ENCODE data around the gene PRKCD.

The PRKCD gene

DNA sequence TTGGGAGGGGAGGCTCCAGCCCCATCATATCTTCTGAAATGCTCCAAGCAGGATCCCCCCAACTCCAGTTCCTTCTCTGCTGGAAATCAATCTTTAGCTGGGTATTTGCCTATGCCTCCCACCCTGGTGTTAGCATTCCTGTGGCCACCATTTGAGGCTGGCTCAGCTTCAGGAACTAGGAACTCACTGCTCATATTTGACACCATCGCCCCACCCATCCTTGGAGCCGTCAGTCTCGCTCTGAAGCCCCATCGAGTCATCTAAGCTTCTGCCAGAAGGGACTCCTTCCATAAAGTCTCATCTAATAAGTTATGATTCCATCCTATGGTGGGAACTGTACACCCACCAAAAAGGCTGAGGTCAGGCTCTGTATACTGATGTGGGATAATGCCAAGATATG is 26.4 kb downstream of the PRKCD start:
- no peaks in the 10 kb centered on the region for H3K27me3 ChIP-seq
- H3K9me3 ChIP-seq = no peaks in the 10 kb centered on the region
- no peak for DNase-seq
- no peak overlapping the region for H3K4me3 ChIP-seq (ENCODE audit: low read depth, low read length)
- TF ChIP-seq, protein P1, sequence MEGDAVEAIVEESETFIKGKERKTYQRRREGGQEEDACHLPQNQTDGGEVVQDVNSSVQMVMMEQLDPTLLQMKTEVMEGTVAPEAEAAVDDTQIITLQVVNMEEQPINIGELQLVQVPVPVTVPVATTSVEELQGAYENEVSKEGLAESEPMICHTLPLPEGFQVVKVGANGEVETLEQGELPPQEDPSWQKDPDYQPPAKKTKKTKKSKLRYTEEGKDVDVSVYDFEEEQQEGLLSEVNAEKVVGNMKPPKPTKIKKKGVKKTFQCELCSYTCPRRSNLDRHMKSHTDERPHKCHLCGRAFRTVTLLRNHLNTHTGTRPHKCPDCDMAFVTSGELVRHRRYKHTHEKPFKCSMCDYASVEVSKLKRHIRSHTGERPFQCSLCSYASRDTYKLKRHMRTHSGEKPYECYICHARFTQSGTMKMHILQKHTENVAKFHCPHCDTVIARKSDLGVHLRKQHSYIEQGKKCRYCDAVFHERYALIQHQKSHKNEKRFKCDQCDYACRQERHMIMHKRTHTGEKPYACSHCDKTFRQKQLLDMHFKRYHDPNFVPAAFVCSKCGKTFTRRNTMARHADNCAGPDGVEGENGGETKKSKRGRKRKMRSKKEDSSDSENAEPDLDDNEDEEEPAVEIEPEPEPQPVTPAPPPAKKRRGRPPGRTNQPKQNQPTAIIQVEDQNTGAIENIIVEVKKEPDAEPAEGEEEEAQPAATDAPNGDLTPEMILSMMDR (IDR thresholded peaks at IDR 0.05; ENCODE audit: low read depth, low read length) = no peak
- H3K36me3 ChIP-seq = no peaks in the 10 kb centered on the region
- H3K4me1 ChIP-seq = no peaks in the 10 kb centered on the region

DNA sequence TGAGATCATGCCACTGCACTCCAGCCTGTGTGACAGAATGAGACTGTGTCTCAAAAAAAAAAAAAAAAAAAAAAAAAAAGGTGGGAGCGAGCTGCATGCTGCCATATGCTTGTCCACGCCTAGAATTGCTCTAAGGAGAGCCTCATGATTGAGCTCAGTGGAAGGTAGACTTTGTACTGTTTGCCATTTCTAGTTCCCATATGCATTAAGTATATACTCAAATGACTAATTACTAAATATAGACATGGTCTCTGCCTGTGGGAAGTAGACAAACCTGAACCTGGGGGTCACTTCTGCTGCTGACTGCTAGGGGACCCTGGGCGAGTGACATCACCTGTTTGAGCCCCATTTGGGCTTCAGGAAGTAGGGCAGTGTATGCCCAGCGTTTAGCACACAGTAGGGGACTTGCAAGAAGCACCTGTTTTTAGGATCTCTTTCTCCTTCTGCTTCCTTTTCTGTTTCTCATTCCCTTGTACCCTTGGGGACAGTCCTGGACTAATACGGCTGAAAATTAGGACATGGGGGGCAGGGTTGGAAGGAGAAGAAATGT is 27.2 kb downstream of the PRKCD start:
- H3K36me3 ChIP-seq = no peaks in the 10 kb centered on the region
- no peak for DNase-seq
- no peak overlapping the region for H3K4me3 ChIP-seq (ENCODE audit: low read depth, low read length)
- no peaks in the 10 kb centered on the region for H3K9me3 ChIP-seq
- TF ChIP-seq, protein P1 (IDR thresholded peaks at IDR 0.05; ENCODE audit: low read depth, low read length) = no peak
- no peaks in the 10 kb centered on the region for H3K27me3 ChIP-seq
- no peaks in the 10 kb centered on the region for H3K4me1 ChIP-seq

DNA sequence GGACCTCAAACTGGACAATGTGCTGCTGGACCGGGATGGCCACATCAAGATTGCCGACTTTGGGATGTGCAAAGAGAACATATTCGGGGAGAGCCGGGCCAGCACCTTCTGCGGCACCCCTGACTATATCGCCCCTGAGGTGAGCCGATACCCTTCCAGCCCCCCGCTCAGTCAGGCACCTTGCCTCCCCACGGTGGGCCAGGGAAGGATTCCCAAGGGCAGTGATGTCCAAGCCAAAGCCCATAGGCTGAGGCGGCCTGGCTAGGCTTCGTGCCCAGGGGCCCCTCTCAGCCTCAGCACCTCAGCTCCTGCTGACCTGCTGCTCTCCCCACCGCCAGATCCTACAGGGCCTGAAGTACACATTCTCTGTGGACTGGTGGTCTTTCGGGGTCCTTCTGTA is 27.7 kb downstream of the PRKCD start:
- Histone ChIP-seq H3K9me3 (no peaks in the 10 kb centered on the region), H3K4me1 (no peaks in the 10 kb centered on the region), H3K4me3 (ENCODE audit: low read depth, low read length) (no peak overlapping the region), H3K36me3 (no peaks in the 10 kb centered on the region), H3K27me3 (no peaks in the 10 kb centered on the region)
- TF ChIP-seq, protein P1 (IDR thresholded peaks at IDR 0.05; ENCODE audit: low read depth, low read length) = no peak
- DNase-seq = no peak

DNA sequence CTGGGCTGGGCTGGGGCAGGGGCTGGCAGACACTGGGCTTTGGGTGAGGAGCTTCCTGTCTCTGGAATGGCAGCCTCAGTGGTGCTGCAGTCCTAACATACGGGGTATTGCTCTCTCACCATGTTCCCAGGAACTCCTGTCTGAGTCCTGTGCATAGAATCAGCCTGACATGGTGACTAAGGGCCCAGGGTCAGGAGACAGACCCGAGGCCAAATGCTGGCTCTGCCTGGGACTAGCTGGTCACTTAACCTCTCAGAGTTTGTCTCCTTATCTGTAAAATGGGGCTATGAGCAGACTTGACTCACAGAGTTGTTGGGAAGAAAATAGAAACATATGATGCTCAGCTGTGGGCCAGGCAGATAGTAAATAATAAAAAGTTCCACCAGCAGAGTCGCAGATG is 28.3 kb downstream of the PRKCD start:
- Histone ChIP-seq H3K9me3 (no peaks in the 10 kb centered on the region), H3K4me1 (no peaks in the 10 kb centered on the region), H3K27me3 (no peaks in the 10 kb centered on the region), H3K36me3 (no peaks in the 10 kb centered on the region), H3K4me3 (ENCODE audit: low read depth, low read length) (no peak overlapping the region)
- no peak for DNase-seq
- TF ChIP-seq, protein P1 (IDR thresholded peaks at IDR 0.05; ENCODE audit: low read depth, low read length) = no peak

DNA sequence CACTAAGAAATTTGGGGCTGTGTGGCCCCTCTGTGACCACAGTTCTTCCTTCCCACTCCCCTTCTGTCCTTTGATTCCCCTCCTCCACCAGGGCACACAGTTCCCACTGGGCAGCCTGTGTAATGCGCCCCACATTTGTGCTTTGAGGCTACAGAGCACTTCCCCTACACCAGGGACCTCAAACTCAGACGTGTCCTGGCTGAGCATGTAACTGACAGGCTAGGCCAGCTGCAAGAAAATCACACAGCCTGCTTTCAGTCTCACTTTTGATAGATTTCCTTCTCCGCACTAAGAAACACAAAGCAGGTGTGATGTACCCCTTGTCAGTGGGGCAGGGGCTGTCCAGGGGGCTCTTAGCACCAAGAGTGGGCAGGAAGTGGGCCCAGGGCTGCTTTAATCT is 29.6 kb downstream of the PRKCD start:
- DNase-seq = no peak
- no peaks in the 10 kb centered on the region for H3K9me3 ChIP-seq
- no peaks in the 10 kb centered on the region for H3K36me3 ChIP-seq
- H3K27me3 ChIP-seq = no peaks in the 10 kb centered on the region
- H3K4me1 ChIP-seq = no peaks in the 10 kb centered on the region
- no peak overlapping the region for H3K4me3 ChIP-seq (ENCODE audit: low read depth, low read length)
- TF ChIP-seq, protein P1 (IDR thresholded peaks at IDR 0.05; ENCODE audit: low read depth, low read length) = no peak

DNA sequence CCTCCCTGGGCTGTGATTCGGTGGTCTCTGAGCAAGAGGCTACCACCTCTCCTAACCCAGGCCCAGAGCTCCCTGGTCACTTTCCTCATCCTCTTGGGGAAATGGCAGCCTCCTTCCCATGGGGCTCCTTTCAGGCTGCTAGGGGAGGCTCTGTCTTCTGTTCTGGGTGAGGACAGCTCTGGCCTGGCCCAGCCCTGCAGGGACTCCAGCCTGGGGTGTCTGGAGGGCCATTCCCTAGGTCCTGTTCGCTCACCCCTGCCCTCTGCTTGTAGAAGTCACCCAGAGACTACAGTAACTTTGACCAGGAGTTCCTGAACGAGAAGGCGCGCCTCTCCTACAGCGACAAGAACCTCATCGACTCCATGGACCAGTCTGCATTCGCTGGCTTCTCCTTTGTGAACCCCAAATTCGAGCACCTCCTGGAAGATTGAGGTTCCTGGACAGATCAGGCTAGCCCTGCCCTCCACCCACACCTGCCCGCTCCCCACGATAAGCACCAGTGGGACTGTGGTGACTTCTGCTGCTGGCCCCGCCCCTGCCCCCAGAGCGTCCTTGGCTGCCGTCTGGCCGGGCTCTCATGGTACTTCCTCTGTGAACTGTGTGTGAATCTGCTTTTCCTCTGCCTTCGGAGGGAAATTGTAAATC is 30.9 kb downstream of the PRKCD start:
- H3K4me1 ChIP-seq = no peaks in the 10 kb centered on the region; the same call in 1 of the 2 replicates
- no peak for DNase-seq
- H3K36me3 ChIP-seq = no peaks in the 10 kb centered on the region
- H3K4me3 ChIP-seq (ENCODE audit: low read depth, low read length) = no peak overlapping the region
- H3K9me3 ChIP-seq = no peaks in the 10 kb centered on the region
- no peaks in the 10 kb centered on the region for H3K27me3 ChIP-seq
- TF ChIP-seq, protein P1 (IDR thresholded peaks at IDR 0.05; ENCODE audit: low read depth, low read length) = no peak

All from BE2C (cell line).